C4-2B (cell line): ENCODE results near the gene MEIS2.

Experiments
- H3K27ac ChIP-seq: fragments of 450-650 bp; 2 replicates; pipeline ENCODE4 v1.5.1; 2017
- CTCF ChIP-seq: fragments of 450-650 bp; conservative IDR thresholded peaks from 2 replicates; pipeline ENCODE4 v1.5.1; 2017; ENCODE audit warnings: mild to moderate bottlenecking
- ZFX ChIP-seq: fragments of 450-650 bp; IDR thresholded peaks from 2 replicates; pipeline ENCODE4 v1.6.1; 2017

Gene MEIS2

GRCh38 chr15:37071134-37071533, 29.2 kb downstream of the MEIS2 start:
- no peak for TF ChIP-seq CTCF
- no peak for TF ChIP-seq ZFX
- H3K27ac ChIP-seq = no peak overlapping the region

GRCh38 chr15:37070686-37071085, 29.7 kb downstream of the MEIS2 start:
- H3K27ac ChIP-seq = no peak overlapping the region
- TF ChIP-seq ZFX (no peak), CTCF (no peak)

- no peak overlapping the region for H3K27ac ChIP-seq
- TF ChIP-seq CTCF (no peak), ZFX (no peak)
These were observed 38.4 kb downstream of the MEIS2 start for GRCh38 chr15:37061996-37062395.

- TF ChIP-seq CTCF = no peak
- no peak for TF ChIP-seq ZFX
- H3K27ac ChIP-seq = no peak overlapping the region
These were observed 41.3 kb downstream of the MEIS2 start for GRCh38 chr15:37059086-37059485.

- no peak for TF ChIP-seq CTCF
- no peak for TF ChIP-seq ZFX
- H3K27ac ChIP-seq = no peak overlapping the region
These were observed 41.9 kb downstream of the MEIS2 start for GRCh38 chr15:37058316-37058985.

- no peak overlapping the region for H3K27ac ChIP-seq
- TF ChIP-seq ZFX (no peak), CTCF (no peak)
These were observed 42.5 kb downstream of the MEIS2 start for GRCh38 chr15:37057831-37058230.

GRCh38 chr15:37057256-37057655, 43.1 kb downstream of the MEIS2 start:
- no peak overlapping the region for H3K27ac ChIP-seq
- no peak for TF ChIP-seq CTCF
- no peak for TF ChIP-seq ZFX
